Astrocyte of the cerebellum (primary cell): ENCODE data around the gene ZMIZ1.

Experiments used
- DNase-seq: peaks from one replicate; pipeline ENCODE4 v3.0.0-alpha.2; 2011; ENCODE audit warnings: low read depth
- H3K4me3 ChIP-seq: 2 replicates; pipeline ENCODE4 v1.5.1; 2011; ENCODE audit warnings: mild to moderate bottlenecking, low read depth, low read length, moderate library complexity
- CTCF ChIP-seq: IDR thresholded peaks from 2 replicates; pipeline ENCODE4 v1.5.1; 2012; ENCODE audit warnings: low read length, low read depth, moderate library complexity, mild to moderate bottlenecking; ENCODE audit errors: missing control alignments
- in situ Hi-C: cut with HindIII; loops from 2 replicates; pipeline ENCODE4 v1.10.0; 2017; ENCODE audit warnings: low sequenced_read_pairs

ZMIZ1 gene

GRCh38 chr10:79361726-79362397, 293.1 kb downstream of the ZMIZ1 start:
- DNase-seq = no peak
- H3K4me3 ChIP-seq = no peak overlapping the region
- no peak for TF ChIP-seq CTCF
- in situ Hi-C loops = loop anchor here (25.0 kb wide), 1 partner anchor 550 kb away; no protein-coding TSS in a partner anchor
